GM19452 (cell line): ENCODE data around the gene ADK.
"Not testable (repeated sequence)": the region's sequence is repeated elsewhere in the genome, so short reads cannot be mapped to it uniquely, and the experiment has no call there.

Experiments
- ATAC-seq: cut with Tn5 transposase; IDR thresholded peaks from one replicate; pipeline ENCODE4 v1.9.1; 2021; ENCODE audit not compliant: unreplicated experiment

ADK gene

GRCh38 chr10:74292871-74293427 lies 141.9 kb downstream of the ADK start:
- ATAC-seq = no peak

- ATAC-seq = no peak
Measured at GRCh38 chr10:74293686-74294371, 142.8 kb downstream of the ADK start.

DNA sequence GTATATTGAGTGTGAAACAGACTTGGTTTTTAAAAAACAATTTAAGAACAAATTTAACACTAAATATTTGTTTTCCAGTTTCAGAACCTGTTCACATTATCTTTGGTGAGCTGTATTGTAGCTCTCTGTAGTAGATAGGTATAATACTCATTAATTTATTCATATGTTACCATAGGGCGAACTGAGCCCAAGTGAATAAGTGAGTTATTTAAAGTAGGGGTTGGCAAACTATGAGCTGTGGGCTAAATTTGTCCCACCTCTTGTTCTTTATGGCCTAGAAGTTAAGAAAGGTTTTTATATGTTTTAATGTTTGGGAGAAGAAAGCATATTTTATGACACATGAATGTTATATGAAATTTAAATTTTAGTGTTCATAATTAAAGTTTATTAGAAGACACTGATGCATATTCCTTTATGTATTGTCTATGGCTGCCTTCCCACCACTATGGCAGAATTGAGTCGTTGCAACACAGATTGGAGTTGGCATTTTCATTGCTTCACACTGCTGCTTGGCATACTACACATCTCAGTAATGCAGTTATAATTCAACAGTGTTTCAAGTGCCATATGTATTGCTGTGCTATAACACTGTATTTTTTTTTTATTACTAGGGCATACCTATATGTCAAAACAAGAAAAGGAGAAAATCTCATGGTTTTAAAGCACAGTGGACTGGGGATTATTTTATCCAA lies 146.5 kb downstream of the ADK start:
- no peak for ATAC-seq

DNA sequence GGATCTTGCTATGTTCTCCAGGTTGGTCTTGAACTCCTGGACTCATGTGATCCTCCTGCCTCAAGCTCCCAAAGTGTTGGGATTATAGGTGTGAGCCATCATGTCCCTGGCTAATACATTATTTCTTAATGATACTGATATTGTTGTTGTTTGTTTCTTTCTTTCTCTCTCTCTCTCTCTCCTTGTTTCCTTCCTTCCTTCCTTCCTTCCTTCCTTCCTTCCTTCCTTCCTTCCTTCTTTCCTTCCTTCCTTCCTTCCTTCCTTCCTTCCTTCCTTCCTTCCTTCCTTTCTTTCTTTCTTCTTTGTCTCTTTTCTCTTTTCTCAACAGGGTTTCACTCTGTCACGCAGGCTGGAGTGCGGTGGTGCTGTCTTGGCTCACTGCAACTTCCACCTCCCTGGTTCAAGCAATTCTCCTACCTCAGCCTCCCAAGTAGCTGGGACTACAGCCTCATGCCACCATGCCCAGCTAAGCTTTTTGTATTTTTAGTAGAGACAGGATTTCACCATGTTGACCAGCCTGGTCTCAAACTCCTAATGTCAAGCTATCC lies 149.1 kb downstream of the ADK start:
- ATAC-seq = not testable (repeated sequence)

DNA sequence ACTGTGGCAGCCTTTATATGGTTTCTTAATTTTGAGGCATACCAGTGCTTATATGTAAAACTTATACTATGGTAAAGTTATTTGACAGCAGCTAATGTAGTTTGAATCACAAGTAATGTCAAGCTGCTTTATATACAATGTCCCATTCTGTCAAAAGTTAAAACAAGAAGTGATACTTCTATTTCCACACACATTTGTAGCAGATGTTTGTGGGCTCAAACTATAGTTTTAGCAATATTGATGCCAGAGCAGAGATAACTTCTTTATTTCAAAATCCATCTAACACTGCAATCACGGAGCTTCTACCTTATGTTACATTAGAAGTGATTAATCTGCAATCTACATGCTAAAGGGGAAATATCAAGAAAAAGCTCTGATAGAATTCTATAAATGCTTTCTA lies 149.6 kb downstream of the ADK start:
- no peak for ATAC-seq

DNA sequence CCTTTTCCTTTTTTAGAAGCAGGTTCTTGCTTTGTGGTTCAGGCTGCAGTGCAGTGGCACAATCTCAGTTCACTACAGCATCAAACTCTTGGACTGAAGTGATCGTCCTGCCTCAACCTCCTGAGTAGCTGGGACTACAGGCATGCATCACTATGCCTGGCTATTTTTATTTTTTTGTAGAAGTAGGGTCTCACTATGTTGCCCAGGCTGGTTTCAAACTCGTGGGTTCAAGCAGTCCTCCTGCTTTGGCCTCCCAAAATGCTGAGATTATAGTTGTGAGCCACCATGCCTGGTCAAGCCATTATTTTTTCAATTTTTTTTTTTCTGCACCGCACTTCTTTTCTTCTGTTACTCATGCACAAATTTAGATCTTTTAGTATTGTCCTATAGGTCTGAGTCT lies 154.7 kb downstream of the ADK start:
- no peak for ATAC-seq

DNA sequence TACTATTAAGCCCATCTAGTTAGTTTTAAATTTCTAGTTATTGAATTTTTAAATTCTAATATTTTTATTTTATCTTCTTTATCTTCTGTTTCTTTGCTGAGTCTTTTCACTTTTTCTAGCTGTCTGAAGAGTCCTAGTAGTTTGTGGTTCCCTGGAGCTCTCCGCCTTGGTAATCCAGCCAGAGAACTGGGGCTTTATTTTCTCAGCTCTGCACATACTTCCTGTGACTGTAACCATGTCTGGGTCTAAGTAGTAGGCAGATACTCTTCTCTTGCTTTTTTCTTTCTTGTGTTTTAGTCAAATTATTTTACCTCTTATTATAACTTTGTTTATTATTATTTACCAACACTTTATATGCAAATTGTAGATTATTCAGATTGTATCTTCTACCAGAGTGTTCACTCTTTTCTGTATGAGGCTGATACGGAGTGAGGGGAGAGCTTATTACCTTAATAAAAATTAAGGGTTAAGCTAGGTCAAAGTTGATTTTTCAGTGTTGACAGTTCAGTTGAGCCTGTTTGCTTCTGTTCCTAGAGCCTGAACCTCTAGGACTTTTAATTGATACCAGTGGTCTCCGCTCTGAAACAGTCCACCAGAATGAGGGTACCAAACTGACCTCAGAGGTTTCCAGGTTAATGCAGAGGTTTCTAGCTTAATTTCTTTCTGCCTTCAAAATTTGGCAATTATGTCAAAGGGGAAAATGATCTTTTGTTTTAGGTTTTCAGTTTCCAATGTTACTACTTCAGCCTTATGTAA lies 155.4 kb downstream of the ADK start:
- no peak for ATAC-seq

GRCh38 chr10:74307061-74307651 lies 156.1 kb downstream of the ADK start:
- ATAC-seq = no peak

- ATAC-seq = no peak
Measured at GRCh38 chr10:74310652-74311257, 159.7 kb downstream of the ADK start.

GRCh38 chr10:74314166-74314565 lies 163.1 kb downstream of the ADK start:
- no peak for ATAC-seq

- no peak for ATAC-seq
Measured at GRCh38 chr10:74320026-74320425, 169.0 kb downstream of the ADK start.

GRCh38 chr10:74320717-74321116 lies 169.7 kb downstream of the ADK start:
- ATAC-seq = no peak

DNA sequence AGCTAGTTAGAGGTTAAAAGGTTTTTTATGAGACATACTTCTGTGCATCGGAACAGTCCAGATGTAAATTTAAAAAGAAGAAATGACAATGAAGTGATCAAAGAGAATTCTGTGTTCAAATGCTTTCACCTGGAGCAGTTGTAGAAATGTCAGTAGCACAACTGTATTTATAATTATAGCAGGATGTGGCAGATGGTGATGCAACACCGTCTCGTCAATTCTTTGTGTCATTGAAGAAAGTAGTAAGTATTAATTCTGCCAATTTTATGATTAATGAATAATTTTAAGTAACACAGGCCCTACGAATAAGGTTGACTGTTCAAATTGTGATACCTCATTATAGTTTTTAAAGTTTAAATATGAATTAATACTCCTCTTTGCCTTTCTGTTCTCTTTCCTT lies 171.1 kb downstream of the ADK start:
- ATAC-seq = no peak

DNA sequence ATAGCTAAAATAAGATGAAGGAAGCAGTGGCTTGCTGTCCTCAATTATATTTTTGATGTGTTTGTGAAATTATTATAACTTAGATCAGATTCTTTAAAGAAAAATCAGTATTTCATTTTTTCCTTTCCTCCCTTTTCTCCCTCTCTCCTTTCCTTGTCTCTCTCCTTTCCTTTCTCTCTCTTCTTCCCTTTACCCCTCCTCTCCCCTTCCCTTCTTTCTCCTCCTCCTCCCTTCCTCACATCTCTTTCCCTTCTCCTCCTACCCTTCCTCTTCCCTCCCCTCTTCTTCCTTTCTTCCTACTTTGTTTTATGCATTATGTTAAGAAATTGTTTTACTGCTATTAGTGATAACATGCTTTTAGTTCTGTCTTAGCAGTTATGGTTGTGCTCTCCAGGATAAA lies 171.5 kb downstream of the ADK start:
- ATAC-seq = no peak

DNA sequence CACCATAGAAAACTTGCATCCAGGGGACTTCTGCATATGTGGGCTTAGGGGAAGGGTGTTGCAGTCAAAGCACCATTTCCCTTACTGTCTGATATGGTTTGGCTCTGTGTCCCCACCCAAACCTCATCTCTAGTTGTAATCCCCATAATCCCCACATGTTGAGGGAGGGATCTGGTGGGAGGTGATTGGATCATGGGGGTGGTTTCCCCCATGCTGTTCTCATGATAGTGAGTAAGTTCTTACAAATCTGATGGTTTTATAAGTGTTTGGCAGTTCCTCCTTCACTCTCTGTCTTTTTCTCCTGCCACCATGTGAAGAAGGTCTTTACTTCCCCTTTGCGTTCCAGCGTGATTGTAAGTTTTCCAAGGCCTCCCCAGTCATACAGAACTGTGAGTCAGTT lies 177.4 kb downstream of the ADK start:
- no peak for ATAC-seq

DNA sequence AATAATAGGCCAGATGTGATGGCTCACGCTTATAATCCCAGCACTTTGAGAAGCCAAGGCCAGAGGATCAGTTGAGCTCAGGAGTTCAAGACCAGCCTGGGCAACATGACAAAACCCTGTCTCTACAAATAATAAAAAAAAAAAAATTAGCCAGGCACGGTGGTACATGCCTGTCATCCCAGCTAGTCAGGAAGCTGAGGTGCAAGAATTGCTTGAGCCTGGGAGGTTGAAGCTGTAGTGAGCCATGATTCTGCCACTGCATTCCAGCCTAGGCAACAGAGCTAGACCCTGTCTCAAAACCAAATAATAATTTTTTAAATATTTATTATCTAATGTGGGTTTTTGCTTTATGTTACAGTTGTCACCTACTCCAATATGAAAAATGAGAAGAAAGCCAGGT lies 178.9 kb downstream of the ADK start:
- no peak for ATAC-seq

DNA sequence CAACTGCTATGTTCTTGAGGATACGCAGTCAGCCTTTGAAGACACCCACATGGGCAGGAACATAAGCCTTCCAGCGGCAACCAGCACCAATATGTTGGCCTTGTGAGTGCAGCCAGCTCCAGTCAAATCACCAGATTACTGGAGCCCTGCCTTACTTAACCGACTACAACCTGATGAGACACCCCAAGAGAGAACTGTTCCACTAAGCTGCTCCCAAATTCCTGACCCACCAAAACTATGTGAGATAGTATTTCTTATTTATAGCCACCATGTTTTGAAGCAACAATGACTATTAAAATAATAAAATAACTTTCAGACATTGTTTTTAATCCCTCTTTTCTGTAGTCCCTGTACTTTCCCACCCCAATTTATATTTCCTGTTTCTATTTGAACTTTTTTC lies 179.6 kb downstream of the ADK start:
- no peak for ATAC-seq

- ATAC-seq = no peak
Measured at GRCh38 chr10:74332398-74332797, 181.4 kb downstream of the ADK start.

DNA sequence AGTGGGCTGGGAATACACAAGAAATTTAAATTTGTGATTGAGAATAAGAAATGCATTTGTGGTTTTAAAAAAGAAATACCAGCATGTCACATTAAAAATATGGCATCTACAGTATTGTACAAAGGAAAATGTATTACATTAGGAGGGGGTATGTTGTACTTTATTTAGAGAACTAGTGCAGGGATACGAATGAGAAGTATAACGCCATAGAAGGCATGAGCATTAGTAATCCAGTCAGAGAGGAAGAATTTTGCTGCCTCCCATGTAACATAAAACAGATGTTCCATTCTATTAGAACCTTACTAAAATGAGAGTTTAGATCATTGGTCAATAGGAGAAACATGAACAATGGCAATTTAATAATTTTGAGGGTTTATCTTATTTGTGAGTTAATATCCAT lies 182.2 kb downstream of the ADK start:
- no peak for ATAC-seq

DNA sequence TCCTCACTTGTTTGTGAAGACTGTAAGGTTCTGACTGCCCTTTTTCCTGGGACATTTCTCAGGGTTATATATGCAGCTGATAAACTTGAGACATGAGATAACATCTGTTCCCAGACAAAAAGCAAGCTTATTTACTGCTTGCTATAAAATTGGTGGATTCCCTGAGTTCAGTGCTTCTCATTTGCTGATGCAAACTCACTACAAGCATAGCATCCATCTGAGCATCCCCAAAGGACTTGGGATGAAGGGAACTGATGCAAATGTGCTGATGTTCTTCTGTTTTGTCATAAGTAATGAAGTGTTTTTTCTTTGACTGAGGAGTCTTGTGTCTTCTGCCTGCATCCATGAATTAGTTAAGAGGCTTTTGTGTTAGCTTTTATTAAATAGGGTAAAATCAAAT lies 183.2 kb downstream of the ADK start:
- no peak for ATAC-seq

DNA sequence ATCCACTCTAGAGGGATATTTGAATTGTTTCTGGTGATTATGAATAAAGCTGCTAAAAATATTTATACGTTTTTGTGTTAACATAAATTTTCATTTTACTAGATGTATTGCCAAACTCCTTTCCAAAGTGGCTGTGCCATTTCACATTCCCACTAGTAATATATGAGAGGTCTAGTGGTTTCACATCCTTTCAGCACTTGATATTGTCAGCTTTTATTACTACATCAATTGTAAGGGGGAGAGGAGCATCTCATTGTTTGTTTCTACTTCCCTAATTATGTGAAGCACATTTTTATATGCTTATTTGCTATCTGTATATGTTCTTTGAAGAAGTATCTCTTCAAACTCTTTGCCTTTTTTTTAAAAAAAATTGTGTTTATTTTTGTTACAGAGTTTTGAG lies 184.5 kb downstream of the ADK start:
- no peak for ATAC-seq
